ENCODE data around the gene PTPN13. TPM values are rescaled to one million over a fixed set of nuclear protein-coding genes. Genes with fewer than 3 reads are reported as not detected.

PTPN13 gene
- total RNA-seq, 1 donor from 2014 or later, result 2.2 TPM

DNA sequence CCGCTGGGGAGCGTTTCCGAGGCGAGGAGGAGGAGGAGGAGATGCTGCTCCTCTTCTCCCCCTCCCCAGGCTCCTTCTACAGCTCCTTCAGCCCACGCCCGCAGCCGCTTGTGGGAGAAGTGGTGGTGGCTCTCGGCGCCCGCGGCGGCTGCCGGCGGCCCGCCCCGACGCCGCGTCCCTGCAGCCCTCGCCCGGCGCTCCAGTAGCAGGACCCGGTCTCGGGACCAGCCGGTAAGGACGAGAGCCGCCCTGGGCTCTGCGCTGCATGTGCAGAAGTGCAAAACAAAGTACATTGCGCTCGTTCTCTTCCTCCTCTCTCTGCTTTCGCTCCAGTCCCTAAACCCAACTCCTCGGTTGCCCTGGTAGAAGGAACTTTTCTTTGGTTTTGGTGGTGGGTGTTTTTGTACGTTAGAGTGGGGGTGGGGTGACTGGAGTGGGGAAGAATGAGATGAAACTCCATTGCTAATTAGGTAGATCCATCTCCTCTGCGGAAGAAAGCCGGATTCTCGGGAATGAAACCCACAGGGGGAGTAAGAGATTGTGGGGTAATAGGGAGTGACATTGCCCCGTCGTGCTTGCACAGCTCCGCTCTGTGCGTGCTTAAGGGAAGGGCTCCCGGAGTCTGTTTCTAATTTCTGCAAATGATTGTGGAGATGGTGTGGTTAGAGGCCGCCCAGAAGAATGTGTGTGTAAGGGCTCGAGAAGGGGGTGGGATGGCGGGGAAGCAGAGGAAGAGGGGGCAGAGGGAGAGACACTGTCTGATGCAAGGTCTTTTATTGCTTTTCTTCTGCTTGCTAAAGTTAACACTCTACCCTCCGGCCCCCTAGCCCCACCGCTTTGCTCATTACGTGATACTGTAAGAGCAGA, 677 bp downstream of the PTPN13 start:
- DNase-seq, result peak; percentile 2

DNA sequence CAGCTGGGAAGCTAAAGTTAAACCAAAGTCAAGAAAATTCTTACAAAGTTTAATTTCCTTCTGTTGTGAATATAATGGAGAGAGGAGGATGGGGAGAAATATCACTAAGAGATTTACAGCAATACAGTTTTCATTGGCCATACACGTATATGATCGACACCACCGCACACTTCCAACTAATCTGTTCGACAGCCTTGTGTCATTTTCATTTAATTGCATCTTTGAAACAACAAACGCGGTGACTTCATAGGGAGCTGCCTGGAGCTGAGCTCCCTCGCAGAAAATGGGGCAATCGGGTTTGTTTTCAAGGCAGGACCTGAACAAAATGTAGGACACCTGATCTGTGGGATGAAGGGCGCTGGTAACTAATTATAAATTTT, 1.3 kb downstream of the PTPN13 start:
- DNase-seq, result peak; percentile 1

DNA sequence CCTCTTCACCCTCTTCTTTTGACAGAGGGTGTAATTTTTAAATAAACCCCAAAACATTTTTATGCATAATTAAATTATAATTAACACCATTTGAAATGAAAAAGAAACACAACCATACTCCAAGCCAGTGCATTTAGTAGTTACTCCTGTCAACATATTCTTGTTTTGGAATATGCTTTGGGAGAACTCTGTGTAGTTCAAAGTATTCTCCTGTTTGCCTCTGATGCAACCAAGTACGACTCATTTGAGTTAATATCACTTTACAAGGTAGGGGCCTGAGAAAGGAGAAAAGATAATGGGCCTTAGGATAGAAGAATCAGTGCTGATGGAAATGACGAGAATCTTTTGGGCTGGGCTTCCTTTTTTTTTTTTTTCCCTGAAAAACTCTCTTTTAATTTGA, 2.7 kb downstream of the PTPN13 start:
- DNase-seq, result no peak

DNA sequence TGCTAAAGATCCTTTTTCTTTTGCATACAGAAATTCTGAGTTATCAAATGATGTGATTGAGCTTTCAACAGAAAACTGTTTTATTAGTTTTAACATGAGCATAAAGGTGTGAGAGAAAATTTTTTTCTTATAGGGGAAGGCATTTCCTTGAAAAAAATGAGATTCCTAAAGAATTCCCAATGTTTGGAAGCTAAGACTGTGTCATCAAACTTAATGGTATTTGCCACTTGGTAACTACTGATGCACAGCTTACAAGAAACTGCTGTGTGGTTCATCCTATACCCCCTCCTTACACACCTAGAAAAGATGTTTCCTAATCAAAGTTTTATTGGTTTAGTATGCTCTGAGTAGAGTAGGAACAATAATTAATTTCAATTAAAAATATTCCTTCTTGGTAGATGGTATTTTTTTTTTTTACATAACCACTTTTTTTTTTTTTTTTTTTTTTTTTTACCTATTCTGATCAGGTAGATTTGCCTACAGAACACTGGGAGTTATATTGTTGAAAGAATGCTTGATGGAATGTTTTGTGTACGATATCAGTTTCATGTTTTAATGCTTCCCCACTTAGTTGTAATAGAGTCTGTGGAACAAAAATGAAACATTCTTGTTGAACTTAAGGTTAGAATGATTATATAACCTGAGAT, 6.0 kb downstream of the PTPN13 start:
- DNase-seq, result no peak

DNA sequence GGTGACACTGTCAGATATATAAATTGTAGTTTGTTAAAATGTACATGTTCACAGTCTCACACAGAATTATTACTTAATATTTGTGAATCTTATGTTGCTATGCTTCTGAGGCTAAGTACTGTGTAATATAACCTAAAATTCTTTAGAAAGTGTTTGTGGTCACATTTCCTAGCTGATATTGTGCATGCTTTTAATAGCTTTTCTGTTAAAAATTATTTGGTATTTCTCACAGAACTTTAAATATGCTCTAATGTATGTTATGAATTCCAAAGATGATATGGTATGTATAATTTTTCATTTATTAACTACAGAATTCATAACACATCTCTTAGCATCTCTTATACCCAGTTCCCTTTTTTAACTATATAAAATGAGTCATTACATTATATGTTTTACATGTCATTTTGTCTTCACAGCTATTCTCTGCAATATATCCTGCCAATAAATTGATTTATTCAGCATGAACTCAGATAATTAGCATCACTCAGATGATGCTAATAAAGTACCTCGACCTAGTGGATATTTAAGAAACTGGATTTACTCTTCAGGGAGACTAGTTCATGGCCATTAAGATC, 9.3 kb downstream of the PTPN13 start:
- DNase-seq, result no peak

DNA sequence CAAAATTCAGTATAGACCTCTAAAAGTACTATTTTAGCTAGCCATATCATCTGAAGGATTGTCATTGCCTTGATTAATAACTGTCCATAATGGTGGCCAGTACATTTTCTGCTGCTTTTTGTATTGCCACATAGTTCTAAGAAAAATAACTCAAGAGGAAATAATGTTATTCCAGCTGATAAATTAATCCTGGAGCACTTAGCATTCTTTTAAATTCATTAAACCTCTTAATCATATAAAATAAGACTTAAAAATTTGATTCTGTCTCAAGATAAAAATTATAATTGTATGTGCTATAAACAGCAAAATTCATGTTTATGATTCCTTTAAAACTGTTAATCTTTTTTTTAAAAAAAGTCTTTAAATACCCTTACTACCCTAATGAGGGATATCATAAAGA, 12.7 kb downstream of the PTPN13 start:
- no peak for DNase-seq

DNA sequence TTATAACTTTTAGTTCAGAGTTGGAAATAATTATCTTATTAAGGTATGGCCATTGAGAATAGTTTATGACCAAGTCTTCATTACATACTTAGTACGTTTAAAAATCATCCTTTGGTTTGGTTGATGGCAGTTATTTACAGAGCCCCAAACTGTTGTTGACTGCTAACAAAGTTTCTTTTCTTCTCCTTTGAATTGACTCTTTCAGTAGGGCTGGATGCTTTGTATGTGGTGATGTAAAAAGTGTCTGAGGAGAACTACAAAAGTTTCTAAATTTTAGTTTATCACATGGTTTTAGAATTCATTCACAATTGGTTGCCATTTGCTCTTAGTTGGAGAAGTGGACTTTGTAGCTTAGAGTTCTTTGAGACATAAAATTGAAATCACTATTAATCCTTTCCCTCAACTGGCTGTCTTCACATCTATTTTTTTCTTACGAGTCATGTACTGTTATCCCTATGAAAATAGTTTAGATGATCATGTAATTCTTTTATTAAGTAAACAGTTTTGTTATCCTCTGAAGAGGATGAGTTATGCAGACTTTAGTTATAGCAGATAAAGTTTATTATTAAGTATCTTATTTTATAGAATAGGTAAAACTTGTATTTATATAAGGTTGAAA, 14.8 kb downstream of the PTPN13 start:
- DNase-seq, result no peak

DNA sequence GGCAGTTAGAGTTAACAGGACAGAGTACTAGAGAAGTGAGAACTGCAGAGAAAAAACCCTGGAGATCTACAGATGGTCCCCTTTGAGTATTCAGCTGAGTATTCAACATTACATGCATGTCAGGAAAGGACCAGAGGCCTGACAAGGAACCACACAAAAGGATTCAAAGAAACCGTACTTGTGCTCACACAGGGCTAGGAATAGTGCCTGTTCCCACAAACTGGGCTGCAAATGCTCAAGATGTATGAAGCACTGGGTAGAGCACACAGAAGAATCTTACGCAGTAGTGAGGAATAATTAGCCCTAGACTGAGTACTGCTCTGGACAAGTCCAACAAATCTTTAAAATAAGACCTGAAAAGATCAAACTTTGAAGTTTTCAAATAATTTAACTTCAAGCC, 17.6 kb downstream of the PTPN13 start:
- DNase-seq, result no peak

DNA sequence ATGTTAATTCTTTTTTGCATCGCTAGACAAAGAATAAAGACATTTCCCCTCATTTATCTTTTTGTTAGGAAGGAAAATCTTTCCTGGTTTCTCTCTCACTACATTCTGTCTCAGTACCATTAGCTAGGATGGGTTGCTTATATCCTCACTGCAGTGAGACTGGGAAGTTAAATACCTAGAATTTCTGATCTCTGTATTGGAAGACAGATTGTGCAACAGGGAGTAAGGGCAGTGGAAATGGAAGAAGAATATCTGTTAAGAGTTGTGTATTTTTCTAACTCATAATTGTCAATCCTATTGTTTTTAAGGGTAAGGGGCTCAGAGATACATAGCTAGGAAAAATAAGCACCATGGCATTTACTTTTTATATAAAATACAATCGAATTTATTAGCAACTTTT, 19.6 kb downstream of the PTPN13 start:
- no peak for DNase-seq

DNA sequence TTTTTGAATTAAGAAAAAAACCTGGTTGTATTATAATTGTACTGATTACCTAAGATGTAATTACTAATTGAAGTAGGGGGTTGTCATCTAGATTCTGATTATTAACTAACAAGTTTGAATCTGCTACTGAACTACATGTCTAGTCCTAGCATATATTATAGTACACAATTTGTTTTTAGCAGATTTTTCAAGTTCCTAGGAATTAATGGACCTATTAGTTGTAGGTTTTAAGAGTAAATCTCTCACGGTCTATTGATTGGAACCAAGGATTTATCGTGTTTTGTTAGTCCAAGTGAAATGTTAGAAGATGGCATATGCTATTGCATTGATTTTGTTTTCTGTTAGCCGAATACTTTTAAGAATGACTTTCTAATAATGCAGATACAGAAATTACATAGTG, 20.8 kb downstream of the PTPN13 start:
- DNase-seq, result no peak

DNA sequence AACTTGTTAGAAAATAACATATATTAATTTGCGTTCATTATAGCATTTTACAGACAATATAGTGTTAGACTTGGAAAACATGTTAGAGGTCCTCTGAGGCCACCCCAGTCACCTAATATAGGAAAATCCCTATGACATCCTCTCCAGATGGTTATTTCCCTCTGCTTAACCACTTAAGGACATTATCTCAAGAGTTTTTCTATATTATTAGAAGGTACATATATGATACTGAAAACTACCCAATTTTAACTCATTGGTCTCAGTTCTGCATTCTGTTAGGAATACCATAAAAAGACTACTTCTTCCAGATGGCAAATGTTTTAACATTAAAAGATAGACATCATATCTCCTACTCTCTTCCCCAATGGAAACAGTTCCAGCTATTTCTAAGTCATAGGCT, 21.4 kb downstream of the PTPN13 start:
- no peak for DNase-seq

DNA sequence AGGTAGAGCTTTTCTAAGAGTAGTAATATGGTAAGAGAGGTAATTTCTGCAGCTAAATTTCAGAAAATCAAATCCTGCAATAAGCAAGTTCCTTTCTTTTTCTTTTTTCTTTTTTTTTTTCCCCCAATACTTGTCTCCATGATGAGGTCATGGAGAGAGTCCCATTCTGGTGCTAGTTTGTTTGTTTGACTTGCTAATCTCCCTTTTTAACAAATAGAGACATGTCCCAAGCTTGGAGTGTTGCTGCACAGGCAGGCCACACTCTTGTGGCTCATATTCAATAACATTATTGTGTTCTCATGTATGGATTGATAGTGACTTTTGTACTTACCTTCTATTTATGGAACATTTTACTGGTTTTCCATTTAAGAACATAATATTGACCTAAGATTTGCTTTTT, 25.5 kb downstream of the PTPN13 start:
- no peak for DNase-seq

DNA sequence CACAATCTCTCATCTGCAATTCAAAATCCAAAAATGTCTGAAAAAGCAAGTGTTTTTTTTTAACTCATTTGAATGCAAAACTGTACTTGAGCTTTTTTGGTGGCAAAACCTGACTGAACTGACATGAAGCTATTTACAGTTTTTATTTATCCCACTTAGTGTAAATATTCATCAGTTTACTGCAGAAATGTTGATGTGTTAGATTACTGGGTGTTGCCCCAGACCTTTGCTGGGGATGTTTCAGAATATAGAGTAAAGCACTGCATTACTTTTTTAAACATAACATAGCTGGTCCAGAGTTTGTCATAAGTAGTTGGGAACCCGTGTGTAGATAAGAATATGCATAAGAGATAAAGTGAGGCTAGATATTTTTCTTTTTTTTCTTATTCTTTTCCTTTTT, 27.3 kb downstream of the PTPN13 start:
- DNase-seq, result no peak

DNA sequence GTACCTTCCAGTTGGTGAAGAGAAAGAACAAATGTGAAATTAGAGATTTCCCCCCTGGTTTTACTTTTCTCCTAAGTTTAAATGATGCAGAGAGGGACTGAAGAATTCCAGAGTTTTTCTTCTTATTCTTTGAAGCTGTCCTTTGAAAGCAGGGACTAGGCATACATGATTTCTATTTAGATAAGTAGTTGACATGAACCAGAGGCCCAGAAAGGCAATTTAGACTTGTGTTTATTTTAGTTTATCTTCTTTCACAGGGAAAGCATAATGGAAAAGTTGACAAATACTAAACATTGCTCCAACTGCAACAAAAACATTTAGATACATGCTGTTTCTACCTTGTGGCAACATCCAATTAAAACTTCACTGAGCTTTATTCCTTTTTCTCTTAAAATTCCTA, 32.0 kb downstream of the PTPN13 start:
- DNase-seq, result no peak

DNA sequence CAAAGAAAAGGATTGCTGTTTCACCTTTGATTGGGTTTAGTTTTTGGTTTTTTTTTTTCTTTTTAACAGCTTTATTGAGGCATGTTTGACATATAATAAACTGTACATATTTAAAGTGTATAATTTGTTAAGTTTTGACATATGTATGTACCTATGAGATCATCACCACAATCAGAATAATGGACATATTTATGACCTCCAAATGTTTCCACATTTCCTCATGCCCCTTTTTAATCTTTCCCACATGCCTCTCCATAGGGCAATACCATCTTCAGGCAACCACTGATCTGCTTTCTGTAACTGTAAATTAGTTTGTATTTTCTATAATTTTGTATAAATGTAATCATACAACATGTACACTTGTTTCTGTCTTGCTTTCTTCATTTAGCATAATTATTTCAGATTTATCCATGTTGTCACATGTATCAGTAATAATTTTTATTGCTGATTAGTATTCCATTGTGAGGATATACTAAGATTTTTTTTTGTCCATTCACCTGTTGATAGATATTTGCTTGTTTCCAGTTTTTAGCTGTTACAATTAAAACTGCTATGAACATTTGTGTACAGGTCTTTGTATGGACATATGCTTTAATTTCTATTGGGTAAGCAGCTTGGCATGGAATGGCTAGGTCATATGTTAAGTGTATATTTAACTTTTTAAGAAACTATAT, 33.5 kb downstream of the PTPN13 start:
- no peak for DNase-seq

DNA sequence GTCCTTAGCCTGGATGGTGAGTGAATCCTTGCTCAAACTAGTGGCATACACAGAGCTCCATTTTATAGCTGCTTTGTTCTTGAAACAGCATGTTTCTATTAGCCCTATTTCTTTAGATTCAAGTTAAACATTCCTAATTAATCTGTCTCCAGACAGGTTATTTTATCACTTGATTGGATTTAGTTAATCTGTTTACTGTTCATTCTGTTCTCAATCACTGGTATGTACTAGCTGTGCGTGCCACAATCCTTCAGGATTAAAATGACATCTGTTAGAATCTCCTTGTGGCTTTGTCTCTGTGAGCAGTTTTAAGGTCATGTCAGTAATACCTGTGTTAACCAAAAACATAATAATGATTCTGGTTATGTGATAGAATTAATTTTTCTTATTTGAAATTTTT, 36.5 kb downstream of the PTPN13 start:
- no peak for DNase-seq

DNA sequence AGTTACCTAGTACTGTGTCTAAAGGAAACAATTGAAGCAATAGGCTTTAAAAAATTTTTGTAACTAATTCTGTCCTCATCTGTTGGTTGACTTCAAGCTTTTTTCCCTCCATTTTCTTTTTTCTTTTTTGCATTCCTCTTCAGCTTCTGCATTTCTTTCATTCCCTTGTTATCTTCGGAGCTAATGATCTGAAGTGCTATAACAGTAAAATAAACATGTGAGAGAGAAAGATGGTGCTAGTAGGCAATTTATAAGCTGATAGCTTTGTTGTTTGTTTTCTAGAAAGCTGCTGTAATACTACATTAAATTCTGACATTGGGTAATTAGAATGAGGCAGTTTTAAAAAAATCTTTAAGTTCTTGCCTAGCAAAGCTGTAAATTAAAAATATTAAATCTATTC, 37.1 kb downstream of the PTPN13 start:
- DNase-seq, result no peak

DNA sequence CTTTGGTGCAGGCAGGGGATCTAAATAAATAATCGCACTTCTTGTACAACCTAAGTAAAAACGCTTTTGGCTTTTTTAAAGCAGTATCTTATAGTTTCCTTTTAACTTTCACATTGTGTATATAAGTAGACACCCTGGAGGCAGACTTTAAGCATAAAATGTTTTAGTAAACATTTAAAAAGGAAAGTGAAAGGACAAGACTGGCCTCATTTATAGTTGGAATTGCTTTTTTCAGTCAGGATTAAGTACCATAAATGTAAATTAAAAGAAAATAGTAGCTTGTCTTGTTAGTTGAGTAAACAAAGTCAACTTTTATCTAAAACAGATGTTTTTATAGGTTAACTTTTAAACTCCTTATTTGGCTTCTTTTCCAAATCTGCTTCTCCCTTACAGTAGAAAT, 39.7 kb downstream of the PTPN13 start:
- DNase-seq, result no peak

DNA sequence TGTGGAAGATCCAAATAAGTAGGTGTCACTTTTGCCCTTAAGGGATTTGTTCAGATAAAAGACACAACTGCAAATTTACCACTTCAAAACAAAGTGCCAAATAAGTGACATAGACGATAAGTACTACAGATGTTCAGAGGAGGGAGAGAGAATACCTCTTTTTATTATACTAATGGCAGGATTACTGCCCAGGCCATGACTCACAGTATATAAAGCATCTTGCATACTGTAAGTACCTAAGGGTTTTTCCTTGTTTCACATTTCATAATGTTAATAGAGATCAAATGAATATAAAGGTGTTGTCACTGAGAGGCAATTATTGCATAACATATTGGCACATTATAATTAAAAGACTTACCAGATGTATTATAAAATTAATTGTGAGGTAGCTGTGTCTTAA, 46.4 kb downstream of the PTPN13 start:
- DNase-seq, result no peak

DNA sequence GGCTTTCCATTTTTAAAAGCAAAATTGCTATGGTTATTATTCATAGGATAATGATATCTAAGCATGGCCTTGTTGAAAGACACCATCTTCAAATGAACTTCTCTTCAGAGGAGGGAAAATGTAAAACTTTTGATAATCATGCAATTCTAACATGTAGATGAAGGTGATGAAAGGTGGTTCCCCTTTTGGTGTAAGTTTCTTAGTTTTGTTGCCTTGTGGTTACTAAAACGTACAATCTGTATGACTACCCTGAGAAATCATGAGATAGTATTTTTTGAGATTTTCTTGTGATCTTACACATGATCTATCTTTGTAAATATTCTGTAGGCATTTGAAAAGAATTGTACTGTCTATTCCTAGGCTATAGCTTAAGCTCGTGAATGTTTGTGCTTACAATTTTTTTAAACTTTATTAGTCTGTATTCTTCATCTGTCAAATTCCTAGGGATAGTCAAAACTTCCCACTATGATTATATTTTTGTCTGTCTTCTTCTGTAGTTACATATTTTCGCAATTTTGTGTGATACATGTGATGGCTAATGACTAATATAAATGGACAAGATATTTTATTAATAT, 47.5 kb downstream of the PTPN13 start:
- no peak for DNase-seq

DNA sequence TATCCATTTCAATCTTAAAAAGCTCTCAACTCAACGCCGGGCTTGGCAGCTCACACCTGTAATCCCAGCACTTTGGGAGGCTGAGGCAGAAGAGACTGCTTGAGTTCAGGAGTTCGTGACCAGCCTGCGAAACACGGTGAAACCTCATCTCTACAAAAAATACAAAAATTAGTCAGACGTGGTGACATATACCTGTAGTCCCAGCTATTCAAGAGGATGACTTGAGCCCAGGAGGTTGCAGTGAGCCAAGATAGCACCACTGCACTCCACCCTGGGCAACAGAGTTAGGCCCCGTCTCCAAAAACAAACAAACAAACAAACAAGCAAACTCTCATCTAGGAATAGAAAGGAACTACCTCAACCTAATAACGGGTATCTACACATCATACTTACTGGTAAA, 50.8 kb downstream of the PTPN13 start:
- no peak for DNase-seq

DNA sequence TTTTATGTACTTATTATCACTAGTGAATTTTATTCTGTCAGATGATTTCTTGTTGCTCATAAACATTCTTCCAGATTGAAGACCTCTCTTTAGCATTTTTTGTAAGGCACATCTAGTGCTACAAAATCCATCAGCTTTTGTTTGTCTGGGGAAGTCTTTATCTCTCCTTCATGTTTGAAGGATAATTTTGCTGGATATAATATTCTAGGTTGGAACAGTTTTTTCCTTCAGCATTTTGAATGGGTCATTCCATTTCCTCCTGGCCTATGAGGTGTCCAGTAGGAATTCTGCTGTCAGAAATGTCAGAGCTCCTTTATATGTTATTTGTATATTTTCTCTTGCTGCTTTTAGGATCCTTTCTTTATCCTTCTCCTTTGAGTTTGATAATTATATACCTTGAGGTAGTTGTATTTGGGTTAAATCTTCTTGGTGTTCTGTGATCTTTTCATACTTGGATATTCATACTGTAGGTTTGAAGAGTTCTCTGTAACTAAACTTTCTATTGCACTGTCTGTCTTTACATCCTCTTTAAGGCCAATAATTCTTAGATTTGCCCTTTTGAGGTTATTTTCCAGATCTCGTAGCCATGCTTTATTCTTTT, 58.3 kb downstream of the PTPN13 start:
- DNase-seq, result no peak
